Liver (tissue), 9 donors: Measurements from ENCODE around the gene TTYH1. TPM values are rescaled to one million over a fixed set of nuclear protein-coding genes. Genes with fewer than 3 reads are reported as not detected.

ENCODE experiments used
- DNase-seq: peaks from one replicate; pipeline ENCODE4 v3.0.0-alpha.2; 2017; ENCODE audit warnings: low spot score
- H3K27ac ChIP-seq, 2 donors: one replicate each; pipeline ENCODE4 v1.7.0; 2013; ENCODE audit warnings: inconsistent platforms in 2 of 2, low read length in 2 of 2, control low read depth in 1 of 2, low read depth in 1 of 2, mild to moderate bottlenecking in 1 of 2
- H3K27me3 ChIP-seq, 4 donors: one replicate each; pipeline versions ENCODE4 v1.6.1 to v1.7.0; 2013; ENCODE audit warnings: low read length in 3 of 4, inconsistent platforms in 1 of 4, mild to moderate bottlenecking in 1 of 4, moderate library complexity in 1 of 4; ENCODE audit not compliant: control insufficient read depth in 4 of 4, insufficient read depth in 4 of 4
- H3K36me3 ChIP-seq, 4 donors: one replicate each; pipeline versions ENCODE4 v1.6.1 to v1.7.0; 2013; ENCODE audit warnings: low read length in 3 of 4, mild to moderate bottlenecking in 3 of 4, low read depth in 1 of 4, moderate library complexity in 1 of 4; ENCODE audit not compliant: control insufficient read depth in 4 of 4, insufficient read depth in 3 of 4
- H3K4me1 ChIP-seq, 4 donors: one replicate each; pipeline versions ENCODE4 v1.6.1 to v1.7.0; 2013; ENCODE audit warnings: low read length in 3 of 4, mild to moderate bottlenecking in 3 of 4, moderate library complexity in 1 of 4; ENCODE audit not compliant: control insufficient read depth in 4 of 4, insufficient read depth in 4 of 4
- H3K4me3 ChIP-seq, 3 donors: one replicate each; pipeline versions ENCODE4 v1.6.1 to v1.7.0; 2013; ENCODE audit warnings: low read length in 3 of 3, control low read depth in 1 of 3, low read depth in 1 of 3, mild to moderate bottlenecking in 1 of 3
- H3K9ac ChIP-seq, 2 donors: one replicate each; pipeline ENCODE4 v1.7.0; 2013; ENCODE audit warnings: low read length in 2 of 2, mild to moderate bottlenecking in 2 of 2, moderate library complexity in 2 of 2, control low read depth in 1 of 2, low read depth in 1 of 2
- H3K9me3 ChIP-seq, 4 donors: one replicate each; pipeline versions ENCODE4 v1.6.1 to v1.7.0; 2013; ENCODE audit warnings: low read length in 3 of 4; ENCODE audit not compliant: control insufficient read depth in 4 of 4
- EGR1 ChIP-seq, 2 donors: IDR thresholded peaks; 2 replicates each; pipeline ENCODE4 v1.6.1; 2016 to 2018; ENCODE audit warnings: antibody characterized with exemption in 2 of 2, low read depth in 2 of 2
- FOXA1 ChIP-seq: IDR thresholded peaks from 2 replicates; pipeline ENCODE4 v1.6.1; 2016; ENCODE audit warnings: antibody characterized with exemption
- FOXA2 ChIP-seq: IDR thresholded peaks from 2 replicates; pipeline ENCODE4 v1.6.1; 2016; ENCODE audit warnings: antibody characterized with exemption
- GABPA ChIP-seq, 2 donors: IDR thresholded peaks in 1 of 2; conservative IDR thresholded peaks in 1 of 2; 2 replicates each; pipeline ENCODE4 v1.6.1; 2016; ENCODE audit warnings: antibody characterized with exemption in 2 of 2, mild to moderate bottlenecking in 1 of 2, moderate library complexity in 1 of 2
- HNF4A ChIP-seq, 2 donors: conservative IDR thresholded peaks; 2 replicates each; pipeline ENCODE4 v1.6.1; 2016; ENCODE audit warnings: antibody characterized with exemption in 2 of 2, mild to moderate bottlenecking in 2 of 2
- HNF4G ChIP-seq: IDR thresholded peaks from 2 replicates; pipeline ENCODE4 v1.6.1; 2016; ENCODE audit warnings: antibody characterized with exemption
- JUND ChIP-seq, 2 donors: IDR thresholded peaks; 2 replicates each; pipeline ENCODE4 v1.6.1; 2016; ENCODE audit warnings: antibody characterized with exemption in 2 of 2
- NR2F2 ChIP-seq: IDR thresholded peaks from 2 replicates; pipeline ENCODE4 v1.6.1; 2016; ENCODE audit warnings: antibody characterized with exemption
- RAD21 ChIP-seq, 2 donors: IDR thresholded peaks; 2 replicates each; pipeline ENCODE4 v1.6.1; 2016; ENCODE audit warnings: antibody characterized with exemption in 2 of 2, mild to moderate bottlenecking in 2 of 2
- RXRA ChIP-seq, 2 donors: IDR thresholded peaks; 2 replicates each; pipeline ENCODE4 v1.6.1; 2017 to 2018; ENCODE audit warnings: antibody characterized with exemption in 2 of 2, mild to moderate bottlenecking in 1 of 2
- SP1 ChIP-seq: IDR thresholded peaks from 2 replicates; pipeline ENCODE4 v1.6.1; 2018; ENCODE audit warnings: antibody characterized with exemption, mild to moderate bottlenecking
- TAF1 ChIP-seq: conservative IDR thresholded peaks from 2 replicates; pipeline ENCODE4 v1.6.1; 2016; ENCODE audit warnings: antibody characterized with exemption, mild to moderate bottlenecking
- YY1 ChIP-seq: IDR thresholded peaks from 2 replicates; pipeline ENCODE4 v1.6.1; 2016; ENCODE audit warnings: antibody characterized with exemption, mild to moderate bottlenecking
- WGBS: extraction: QIAGEN DNeasy Blood & Tissue Kit; methylation state at CpG from one replicate; pipeline ENCODE4 v1.1.7; 2013; 5-methylcytosine and 5-hydroxymethylcytosine counted together
- polyA plus RNA-seq, 2 donors: library from polyadenylated mRNA; stranded (reverse) in 1 of 2; unstranded in 1 of 2; fragments of 200-250 nt in 1 of 2; fragments of >200 nt in 1 of 2; fragmentation: Nextera tagmentation in 1 of 2; extraction: Ambion mirVana in 1 of 2; gene quantifications; one replicate each; pipeline versions ENCODE4 v1.2.1 to v1.2.3, GENCODE V29; 2013 to 2015
- total RNA-seq, 2 donors: library from RNA; depleted of rRNA; stranded (reverse); fragments of >200 nt; gene quantifications; one replicate each; pipeline ENCODE4 v1.2.3, GENCODE V29; 2014
- TF ChIP-seq, protein P1 (sequence below): IDR thresholded peaks from 2 replicates; pipeline ENCODE4 v1.6.1; 2016; ENCODE audit warnings: antibody characterized with exemption, mild to moderate bottlenecking
- TF ChIP-seq, protein P2 (sequence below): IDR thresholded peaks from 2 replicates; pipeline ENCODE4 v1.6.1; 2016; ENCODE audit warnings: antibody characterized with exemption
- TF ChIP-seq, protein P3 (sequence below): IDR thresholded peaks from 2 replicates; pipeline ENCODE4 v1.6.1; 2016; ENCODE audit warnings: antibody characterized with exemption
- TF ChIP-seq, protein P4 (sequence below): fragments of 150-350 bp; IDR thresholded peaks from 2 replicates; pipeline ENCODE4 v1.5.1; 2017; ENCODE audit warnings: improper control_type of control experiment, low read depth, low read length; ENCODE audit not compliant: missing input control
- TF ChIP-seq, protein P5 (sequence below): IDR thresholded peaks from 2 replicates; pipeline ENCODE4 v1.6.1; 2016; ENCODE audit warnings: antibody characterized with exemption
- donor health status: healthy.
- donor health status: healthy.
- donor health status: healthy.
- donor health status: healthy.
- donor health status: healthy.

The TTYH1 gene
- total and polyA plus RNA-seq, 4 donors, result 0.28 to 1.1 (median 0.61) TPM

DNA sequence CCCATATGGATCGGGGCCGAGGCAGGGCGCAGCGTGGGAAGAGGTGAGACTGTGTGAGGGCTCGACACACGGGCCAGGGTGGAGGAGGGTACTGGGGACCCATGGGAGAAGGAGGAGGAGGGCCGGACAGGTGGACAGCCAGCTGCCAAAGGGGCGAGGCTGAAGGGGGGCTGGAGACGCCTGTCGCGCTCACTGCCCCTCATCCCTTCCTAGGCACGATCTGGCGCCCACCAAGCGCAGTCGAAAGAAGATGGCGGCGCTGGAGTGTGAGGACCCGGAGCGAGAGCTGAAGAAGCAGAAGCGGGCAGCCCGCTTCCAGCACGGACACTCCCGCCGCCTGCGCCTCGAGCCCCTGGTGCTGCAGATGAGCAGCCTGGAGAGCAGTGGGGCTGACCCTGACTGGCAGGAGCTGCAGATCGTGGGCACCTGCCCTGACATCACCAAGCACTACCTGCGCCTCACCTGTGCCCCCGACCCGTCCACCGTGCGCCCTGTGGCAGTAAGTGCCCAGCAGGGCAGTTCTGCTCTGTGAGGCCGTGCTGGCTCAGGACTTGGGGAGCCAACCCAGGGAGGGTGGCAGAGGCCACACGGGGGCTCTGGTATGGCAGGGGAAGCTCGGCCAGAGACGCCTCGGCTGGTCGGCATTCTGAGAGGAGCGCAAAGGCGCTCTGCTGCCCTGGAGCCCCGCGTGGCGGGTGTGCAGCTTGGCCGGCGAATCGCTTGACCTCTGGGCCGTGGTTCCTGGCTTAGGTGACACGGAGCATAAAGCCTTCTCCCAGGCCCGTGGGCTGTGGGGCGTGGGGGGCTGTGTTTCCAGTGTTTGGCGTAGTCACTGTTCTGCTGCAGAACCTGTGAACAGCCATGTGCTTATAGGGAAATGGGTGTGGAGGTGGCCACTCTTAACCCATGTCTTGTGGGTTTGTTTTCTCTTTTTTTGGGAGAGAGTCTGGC lies 41.4 kb downstream of the TTYH1 start (continued):
- TF ChIP-seq, protein P1, sequence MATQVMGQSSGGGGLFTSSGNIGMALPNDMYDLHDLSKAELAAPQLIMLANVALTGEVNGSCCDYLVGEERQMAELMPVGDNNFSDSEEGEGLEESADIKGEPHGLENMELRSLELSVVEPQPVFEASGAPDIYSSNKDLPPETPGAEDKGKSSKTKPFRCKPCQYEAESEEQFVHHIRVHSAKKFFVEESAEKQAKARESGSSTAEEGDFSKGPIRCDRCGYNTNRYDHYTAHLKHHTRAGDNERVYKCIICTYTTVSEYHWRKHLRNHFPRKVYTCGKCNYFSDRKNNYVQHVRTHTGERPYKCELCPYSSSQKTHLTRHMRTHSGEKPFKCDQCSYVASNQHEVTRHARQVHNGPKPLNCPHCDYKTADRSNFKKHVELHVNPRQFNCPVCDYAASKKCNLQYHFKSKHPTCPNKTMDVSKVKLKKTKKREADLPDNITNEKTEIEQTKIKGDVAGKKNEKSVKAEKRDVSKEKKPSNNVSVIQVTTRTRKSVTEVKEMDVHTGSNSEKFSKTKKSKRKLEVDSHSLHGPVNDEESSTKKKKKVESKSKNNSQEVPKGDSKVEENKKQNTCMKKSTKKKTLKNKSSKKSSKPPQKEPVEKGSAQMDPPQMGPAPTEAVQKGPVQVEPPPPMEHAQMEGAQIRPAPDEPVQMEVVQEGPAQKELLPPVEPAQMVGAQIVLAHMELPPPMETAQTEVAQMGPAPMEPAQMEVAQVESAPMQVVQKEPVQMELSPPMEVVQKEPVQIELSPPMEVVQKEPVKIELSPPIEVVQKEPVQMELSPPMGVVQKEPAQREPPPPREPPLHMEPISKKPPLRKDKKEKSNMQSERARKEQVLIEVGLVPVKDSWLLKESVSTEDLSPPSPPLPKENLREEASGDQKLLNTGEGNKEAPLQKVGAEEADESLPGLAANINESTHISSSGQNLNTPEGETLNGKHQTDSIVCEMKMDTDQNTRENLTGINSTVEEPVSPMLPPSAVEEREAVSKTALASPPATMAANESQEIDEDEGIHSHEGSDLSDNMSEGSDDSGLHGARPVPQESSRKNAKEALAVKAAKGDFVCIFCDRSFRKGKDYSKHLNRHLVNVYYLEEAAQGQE, result no peak
- TF ChIP-seq NR2F2 (no peak), HNF4A (conservative IDR thresholded peaks at IDR 0.05) (no peak), FOXA1 (no peak), GABPA (IDR thresholded peaks at IDR 0.05 in 1 of 2, conservative IDR thresholded peaks at IDR 0.05 in 1 of 2) (no peak), JUND (IDR thresholded peaks at IDR 0.05) (no peak), RAD21 (IDR thresholded peaks at IDR 0.05) (no peak), EGR1 (IDR thresholded peaks at IDR 0.05; ENCODE audit: low read depth in 2 of 2) (no peak), HNF4G (no peak)

DNA sequence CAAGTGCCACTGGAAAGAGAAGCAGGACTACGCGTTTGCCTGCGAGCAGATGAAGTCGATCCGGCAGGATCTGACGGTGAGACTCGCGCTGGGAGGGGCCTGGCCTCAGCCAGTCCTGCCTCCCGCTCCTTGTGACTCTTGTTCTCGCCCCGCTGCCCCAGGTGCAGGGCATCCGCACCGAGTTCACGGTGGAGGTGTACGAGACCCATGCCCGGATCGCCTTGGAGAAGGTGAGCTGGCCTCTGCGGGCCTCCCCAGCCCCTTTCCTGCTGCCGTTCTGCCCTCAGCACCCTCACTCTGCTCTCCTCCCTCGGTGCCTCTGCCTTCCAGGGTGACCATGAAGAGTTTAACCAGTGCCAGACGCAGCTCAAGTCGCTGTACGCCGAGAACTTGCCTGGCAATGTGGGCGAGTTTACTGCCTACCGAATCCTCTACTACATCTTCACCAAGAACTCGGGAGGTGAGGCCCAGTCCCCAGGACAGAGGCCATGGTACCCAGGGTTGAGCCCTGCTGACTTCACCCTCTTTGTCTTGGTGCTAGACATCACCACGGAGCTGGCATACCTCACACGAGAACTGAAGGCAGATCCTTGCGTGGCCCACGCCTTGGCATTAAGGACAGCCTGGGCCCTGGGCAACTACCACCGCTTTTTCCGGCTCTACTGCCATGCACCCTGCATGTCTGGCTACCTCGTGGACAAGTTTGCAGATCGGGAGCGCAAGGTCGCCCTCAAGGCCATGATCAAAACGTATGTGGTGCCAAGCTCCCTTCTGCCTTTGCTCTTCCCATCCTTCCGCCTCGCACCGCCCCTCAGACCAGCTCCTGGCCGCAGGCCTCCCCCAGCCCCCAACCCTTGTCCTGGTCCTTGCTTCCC lies 42.7 kb downstream of the TTYH1 start:
- no peak overlapping the region for H3K27ac ChIP-seq
- WGBS, result 95% methylated on average over 42 of the region's 42 CpGs
- no peak overlapping the region for H3K9ac ChIP-seq
- DNase-seq, result no peak
- H3K4me1 ChIP-seq, result peaks cover 3 to 10% (median 6%) of the 10 kb centered on the region in 4 donors
- no peaks in the 10 kb centered on the region for H3K9me3 ChIP-seq
- TF ChIP-seq FOXA2, result no peak
- TF ChIP-seq, protein P1, result no peak
- no peak for TF ChIP-seq TAF1
- TF ChIP-seq RXRA (IDR thresholded peaks at IDR 0.05), result no peak
- TF ChIP-seq RAD21 (IDR thresholded peaks at IDR 0.05), result no peak
- TF ChIP-seq, protein P2, sequence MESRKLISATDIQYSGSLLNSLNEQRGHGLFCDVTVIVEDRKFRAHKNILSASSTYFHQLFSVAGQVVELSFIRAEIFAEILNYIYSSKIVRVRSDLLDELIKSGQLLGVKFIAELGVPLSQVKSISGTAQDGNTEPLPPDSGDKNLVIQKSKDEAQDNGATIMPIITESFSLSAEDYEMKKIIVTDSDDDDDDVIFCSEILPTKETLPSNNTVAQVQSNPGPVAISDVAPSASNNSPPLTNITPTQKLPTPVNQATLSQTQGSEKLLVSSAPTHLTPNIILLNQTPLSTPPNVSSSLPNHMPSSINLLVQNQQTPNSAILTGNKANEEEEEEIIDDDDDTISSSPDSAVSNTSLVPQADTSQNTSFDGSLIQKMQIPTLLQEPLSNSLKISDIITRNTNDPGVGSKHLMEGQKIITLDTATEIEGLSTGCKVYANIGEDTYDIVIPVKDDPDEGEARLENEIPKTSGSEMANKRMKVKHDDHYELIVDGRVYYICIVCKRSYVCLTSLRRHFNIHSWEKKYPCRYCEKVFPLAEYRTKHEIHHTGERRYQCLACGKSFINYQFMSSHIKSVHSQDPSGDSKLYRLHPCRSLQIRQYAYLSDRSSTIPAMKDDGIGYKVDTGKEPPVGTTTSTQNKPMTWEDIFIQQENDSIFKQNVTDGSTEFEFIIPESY, result no peak
- TF ChIP-seq, protein P3, sequence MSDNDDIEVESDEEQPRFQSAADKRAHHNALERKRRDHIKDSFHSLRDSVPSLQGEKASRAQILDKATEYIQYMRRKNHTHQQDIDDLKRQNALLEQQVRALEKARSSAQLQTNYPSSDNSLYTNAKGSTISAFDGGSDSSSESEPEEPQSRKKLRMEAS, result no peak
- TF ChIP-seq JUND (IDR thresholded peaks at IDR 0.05), result no peak
- no peak for TF ChIP-seq GABPA (IDR thresholded peaks at IDR 0.05 in 1 of 2, conservative IDR thresholded peaks at IDR 0.05 in 1 of 2)
- no peak for TF ChIP-seq HNF4A (conservative IDR thresholded peaks at IDR 0.05)
- no peak for TF ChIP-seq NR2F2
- no peak for TF ChIP-seq HNF4G
- TF ChIP-seq, protein P4, sequence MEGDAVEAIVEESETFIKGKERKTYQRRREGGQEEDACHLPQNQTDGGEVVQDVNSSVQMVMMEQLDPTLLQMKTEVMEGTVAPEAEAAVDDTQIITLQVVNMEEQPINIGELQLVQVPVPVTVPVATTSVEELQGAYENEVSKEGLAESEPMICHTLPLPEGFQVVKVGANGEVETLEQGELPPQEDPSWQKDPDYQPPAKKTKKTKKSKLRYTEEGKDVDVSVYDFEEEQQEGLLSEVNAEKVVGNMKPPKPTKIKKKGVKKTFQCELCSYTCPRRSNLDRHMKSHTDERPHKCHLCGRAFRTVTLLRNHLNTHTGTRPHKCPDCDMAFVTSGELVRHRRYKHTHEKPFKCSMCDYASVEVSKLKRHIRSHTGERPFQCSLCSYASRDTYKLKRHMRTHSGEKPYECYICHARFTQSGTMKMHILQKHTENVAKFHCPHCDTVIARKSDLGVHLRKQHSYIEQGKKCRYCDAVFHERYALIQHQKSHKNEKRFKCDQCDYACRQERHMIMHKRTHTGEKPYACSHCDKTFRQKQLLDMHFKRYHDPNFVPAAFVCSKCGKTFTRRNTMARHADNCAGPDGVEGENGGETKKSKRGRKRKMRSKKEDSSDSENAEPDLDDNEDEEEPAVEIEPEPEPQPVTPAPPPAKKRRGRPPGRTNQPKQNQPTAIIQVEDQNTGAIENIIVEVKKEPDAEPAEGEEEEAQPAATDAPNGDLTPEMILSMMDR, result no peak
- no peak for TF ChIP-seq YY1
- TF ChIP-seq, protein P5, sequence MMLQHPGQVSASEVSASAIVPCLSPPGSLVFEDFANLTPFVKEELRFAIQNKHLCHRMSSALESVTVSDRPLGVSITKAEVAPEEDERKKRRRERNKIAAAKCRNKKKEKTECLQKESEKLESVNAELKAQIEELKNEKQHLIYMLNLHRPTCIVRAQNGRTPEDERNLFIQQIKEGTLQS, result no peak
- TF ChIP-seq EGR1 (IDR thresholded peaks at IDR 0.05; ENCODE audit: low read depth in 2 of 2), result no peak
- no peak for TF ChIP-seq FOXA1
- TF ChIP-seq SP1, result no peak
- H3K27me3 ChIP-seq, result no peaks in the 10 kb centered on the region
- no peak overlapping the region for H3K4me3 ChIP-seq
- peaks cover 54 to 85% (median 64%) of the 10 kb centered on the region in 4 donors for H3K36me3 ChIP-seq
